Hepatocyte (in vitro differentiated cells): ENCODE data around the gene SHROOM4.

ENCODE experiments used
- CTCF ChIP-seq: fragments of 200-600 bp; sonication (generic); IDR thresholded peaks from 2 replicates; pipeline ENCODE4 v1.5.1; 2016; ENCODE audit warnings: antibody characterized with exemption, mild to moderate bottlenecking; ENCODE audit not compliant: poor library complexity
- EZH2 ChIP-seq: fragments of 200-600 bp; sonication (generic); IDR thresholded peaks from 2 replicates; pipeline ENCODE4 v1.6.1; 2016; ENCODE audit warnings: antibody characterized with exemption, mild to moderate bottlenecking, borderline replicate concordance
- EZH2phosphoT487 ChIP-seq: fragments of 200-600 bp; sonication (generic); IDR thresholded peaks from one replicate; pipeline ENCODE4 v1.6.1; 2018; ENCODE audit warnings: antibody characterized with exemption, mild to moderate bottlenecking, low read depth, moderate library complexity; ENCODE audit not compliant: unreplicated experiment, severe bottlenecking

- no peak for TF ChIP-seq CTCF
- no peak for TF ChIP-seq EZH2
- TF ChIP-seq EZH2phosphoT487 = no peak
Measured at GRCh38 chrX:50756276-50756675, 57.7 kb downstream of the SHROOM4 start.
